HEK293T (cell line): Measurements from ENCODE around the gene TGFBR3.

Experiments used
- FOXA1 ChIP-seq: fragments of 450-650 bp; IDR thresholded peaks from 2 replicates; pipeline ENCODE4 v1.6.1; 2016; ENCODE audit warnings: mild to moderate bottlenecking
- FOXK2 ChIP-seq: fragments of 450-650 bp; IDR thresholded peaks from 2 replicates; pipeline ENCODE4 v1.6.1; 2016; ENCODE audit warnings: mild to moderate bottlenecking
- FOXM1 ChIP-seq: fragments of 450-650 bp; IDR thresholded peaks from 2 replicates; pipeline ENCODE4 v1.6.1; 2017; ENCODE audit warnings: mild to moderate bottlenecking, borderline replicate concordance
- HDGF ChIP-seq: fragments of 450-650 bp; IDR thresholded peaks from 2 replicates; pipeline ENCODE4 v1.6.1; 2017; ENCODE audit warnings: antibody characterized with exemption, borderline replicate concordance
- LEF1 ChIP-seq: fragments of 450-650 bp; IDR thresholded peaks from 2 replicates; pipeline ENCODE4 v1.6.1; 2017; ENCODE audit warnings: mild to moderate bottlenecking, borderline replicate concordance
- SP1 ChIP-seq: fragments of 450-650 bp; IDR thresholded peaks from 2 replicates; pipeline ENCODE4 v1.6.1; 2017
- TF ChIP-seq, protein P1 (sequence below): fragments of 450-650 bp; IDR thresholded peaks from 2 replicates; pipeline ENCODE4 v1.6.1; 2016

DNA sequence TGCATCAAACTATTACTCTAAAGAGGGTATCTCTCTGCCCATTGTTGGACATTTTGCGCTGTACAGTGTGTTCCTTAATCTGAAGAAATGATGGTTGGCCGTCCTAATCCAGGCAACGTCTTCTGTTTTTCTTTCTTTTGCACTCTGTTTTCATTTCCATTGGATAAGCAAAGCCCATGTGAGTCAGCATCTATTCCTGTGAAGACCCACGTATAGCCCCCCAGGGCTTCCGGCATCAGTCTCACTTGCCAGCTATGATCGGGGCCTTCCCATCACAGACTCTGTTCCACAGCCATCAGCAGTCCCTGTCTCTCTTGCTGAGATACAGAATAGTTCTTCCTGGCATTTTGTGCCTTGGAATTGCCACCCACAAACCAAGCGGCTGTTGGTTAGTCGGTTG lies 34.0 kb upstream of the TGFBR3 start:
- TF ChIP-seq FOXM1: no peak
- TF ChIP-seq FOXK2: no peak
- TF ChIP-seq SP1: no peak
- TF ChIP-seq, protein P1, sequence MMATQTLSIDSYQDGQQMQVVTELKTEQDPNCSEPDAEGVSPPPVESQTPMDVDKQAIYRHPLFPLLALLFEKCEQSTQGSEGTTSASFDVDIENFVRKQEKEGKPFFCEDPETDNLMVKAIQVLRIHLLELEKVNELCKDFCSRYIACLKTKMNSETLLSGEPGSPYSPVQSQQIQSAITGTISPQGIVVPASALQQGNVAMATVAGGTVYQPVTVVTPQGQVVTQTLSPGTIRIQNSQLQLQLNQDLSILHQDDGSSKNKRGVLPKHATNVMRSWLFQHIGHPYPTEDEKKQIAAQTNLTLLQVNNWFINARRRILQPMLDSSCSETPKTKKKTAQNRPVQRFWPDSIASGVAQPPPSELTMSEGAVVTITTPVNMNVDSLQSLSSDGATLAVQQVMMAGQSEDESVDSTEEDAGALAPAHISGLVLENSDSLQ: no peak
- no peak for TF ChIP-seq HDGF
- no peak for TF ChIP-seq FOXA1
- TF ChIP-seq LEF1: no peak
